HG03159 (cell line): ENCODE measurements around the gene TOP1.
A peak's percentile ranks its signal among the peaks of the same experiment; 100 is the strongest.

ENCODE experiments used
- ATAC-seq: cut with Tn5 transposase; IDR thresholded peaks from one replicate; pipeline ENCODE4 v1.9.1; 2021; ENCODE audit warnings: mild to moderate bottlenecking, moderate library complexity; ENCODE audit not compliant: unreplicated experiment

TOP1 gene

DNA sequence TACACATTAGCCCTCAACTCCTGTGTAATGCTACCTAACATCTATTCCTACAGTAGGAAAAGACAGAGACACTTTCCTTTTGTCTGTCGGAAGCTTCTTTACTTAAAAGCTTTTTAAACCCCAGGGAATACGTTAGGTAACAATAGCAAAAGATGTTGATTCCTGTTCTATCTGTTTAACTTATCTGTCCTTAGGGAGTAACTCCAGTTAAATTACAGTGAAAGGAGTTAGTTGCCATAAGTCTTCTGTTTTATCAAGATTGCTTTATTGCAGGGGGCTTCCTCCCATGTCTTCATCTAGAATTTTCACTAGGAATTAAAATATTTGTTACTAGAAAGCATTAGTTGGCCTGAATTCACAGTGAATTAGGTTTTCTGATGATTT, 26.2 kb downstream of the TOP1 start:
- no peak for ATAC-seq

DNA sequence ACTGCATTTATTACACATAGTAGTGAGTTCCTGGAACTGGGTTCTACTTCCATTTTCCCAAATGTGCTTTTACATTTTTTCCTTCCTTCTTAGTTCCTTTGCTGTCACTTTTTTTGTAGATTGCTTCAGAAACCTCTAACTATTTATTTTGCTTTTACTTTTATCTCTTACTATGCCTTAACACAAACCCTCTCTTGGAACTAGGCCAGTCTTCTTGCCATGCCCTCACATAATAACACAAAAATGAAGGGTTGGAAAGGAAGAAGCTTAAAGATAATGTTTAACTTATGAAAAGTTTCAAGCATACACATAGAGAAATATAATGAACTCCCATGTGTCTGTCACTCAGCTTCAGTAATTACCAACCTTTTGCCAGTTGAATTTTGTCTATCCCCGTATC, 27.1 kb downstream of the TOP1 start:
- no peak for ATAC-seq

DNA sequence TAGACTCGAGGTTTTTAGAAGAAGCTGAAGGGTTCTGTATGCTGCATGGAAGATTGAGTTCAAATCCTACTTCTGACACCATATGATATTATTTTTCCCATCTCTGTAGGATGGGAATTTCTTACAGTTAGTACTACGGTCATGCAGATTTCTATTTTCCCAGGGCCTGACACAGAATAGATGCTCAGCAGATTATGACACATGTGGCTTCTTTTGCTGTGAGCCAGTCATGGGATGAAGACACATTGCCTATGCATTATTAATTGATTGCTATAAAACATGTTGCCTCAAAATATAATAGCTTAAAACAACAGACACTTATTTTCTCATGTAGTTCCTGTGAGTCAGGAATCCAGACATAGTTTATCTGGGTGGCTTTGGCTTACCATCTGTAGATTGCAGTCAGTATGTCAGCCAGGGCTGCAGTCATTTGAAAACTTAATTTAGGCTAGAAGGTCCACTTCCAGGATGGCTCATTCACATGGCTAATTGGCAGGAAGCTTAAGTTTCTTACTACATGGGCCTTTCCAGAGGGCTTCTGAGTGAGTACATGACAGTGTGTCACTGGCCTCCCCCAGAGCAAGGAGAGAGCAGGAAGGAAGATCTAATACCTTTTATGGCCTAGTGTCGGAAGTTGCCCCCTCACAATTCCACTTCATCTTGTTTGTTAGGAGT, 29.5 kb downstream of the TOP1 start:
- no peak for ATAC-seq

DNA sequence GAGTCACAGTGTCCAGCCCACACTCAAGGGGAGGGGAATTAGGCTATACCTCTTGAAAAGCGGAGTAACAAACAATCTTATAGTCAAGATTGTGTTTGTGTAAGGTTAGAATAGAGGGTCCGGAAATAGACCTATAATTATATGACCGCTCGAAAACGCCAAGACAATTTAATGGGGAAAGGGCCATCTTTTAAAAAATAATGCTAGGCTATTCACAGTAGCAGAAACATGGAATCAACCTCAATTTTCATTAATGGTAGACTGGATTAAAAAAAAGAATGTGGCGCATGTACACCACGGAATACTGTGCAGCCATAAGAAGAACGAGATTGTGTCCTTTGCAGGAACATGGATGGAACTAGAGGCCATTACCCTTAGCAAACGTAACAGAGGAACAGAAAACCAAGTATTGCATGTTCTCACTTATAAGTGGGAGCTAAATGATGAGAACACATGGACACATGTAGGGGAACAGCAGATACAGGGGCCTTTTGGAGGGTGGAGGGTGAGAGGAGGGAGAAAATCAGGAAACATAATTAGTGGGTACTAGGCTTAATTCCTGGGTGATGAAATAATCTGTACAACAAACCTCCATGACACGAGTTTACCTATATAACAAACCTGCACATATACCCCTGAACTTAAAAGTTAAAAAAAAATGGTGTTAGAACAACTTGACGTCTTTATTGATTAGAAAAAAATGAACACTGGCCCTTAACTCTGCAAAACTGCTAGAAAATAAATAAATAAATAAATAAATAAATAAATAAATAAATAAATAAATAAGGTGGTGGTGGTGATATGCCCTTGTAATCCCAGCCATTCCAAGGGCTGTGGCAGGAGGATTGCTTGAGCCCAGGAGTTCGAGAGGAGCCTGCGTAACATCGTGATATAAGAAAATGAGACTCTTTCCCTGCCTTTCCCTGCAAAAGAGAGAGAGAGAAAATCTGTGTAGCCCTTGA, 30.3 kb downstream of the TOP1 start:
- ATAC-seq: no peak

DNA sequence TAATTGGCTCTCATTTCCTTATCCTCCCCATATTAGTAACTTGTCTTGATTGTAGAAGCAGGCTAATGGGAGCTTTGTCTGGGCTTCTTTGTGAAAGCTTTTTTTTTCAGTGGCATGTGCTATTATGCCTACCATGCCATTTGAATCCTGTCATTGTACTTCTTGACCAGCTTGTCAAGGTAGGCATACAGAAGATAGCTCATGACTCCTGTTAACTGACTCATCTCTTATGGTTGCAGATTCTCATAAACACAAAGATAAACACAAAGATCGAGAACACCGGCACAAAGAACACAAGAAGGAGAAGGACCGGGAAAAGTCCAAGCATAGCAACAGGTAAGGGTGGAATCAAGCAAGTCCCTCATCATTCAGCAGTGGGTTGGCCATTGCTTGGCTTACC, 32.5 kb downstream of the TOP1 start:
- no peak for ATAC-seq

DNA sequence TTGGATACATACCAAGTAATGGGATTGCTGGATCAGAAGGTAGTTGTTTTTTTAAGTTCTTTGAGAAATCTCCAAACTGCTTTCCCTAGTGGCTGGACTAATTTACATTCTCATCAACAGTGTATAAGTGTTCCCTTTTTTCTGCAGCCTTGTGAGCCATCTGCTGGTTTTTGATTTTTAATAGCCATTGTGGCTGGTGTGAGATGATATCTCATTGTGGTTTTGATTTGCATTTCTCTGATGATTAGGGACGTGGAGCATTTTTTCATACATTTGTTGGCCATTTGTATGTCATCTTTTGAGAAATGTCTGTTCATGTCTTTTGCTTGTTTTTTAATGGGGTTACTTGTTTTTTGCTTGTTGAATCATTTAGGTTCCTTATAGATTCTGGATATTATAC, 34.8 kb downstream of the TOP1 start:
- ATAC-seq: no peak

DNA sequence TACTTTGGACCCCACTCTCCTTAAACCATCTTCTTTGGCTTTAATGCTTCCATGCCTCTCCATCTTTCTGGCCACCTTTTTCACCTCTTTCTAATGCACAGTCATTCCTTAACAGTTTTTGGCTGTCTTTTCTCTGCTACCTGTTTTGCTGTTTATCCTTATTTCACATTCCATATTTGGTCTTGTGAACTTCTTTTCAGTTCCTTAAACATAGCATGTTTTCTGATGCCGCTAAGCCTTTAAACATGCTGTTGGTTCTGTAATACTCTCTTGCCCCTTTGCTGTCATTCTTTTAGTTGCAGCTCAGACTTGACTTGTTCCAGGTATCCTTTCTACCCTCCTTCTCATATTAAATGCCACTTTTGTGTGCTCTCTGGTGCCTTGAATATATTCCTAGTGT, 35.8 kb downstream of the TOP1 start:
- peak; percentile 54 for ATAC-seq

DNA sequence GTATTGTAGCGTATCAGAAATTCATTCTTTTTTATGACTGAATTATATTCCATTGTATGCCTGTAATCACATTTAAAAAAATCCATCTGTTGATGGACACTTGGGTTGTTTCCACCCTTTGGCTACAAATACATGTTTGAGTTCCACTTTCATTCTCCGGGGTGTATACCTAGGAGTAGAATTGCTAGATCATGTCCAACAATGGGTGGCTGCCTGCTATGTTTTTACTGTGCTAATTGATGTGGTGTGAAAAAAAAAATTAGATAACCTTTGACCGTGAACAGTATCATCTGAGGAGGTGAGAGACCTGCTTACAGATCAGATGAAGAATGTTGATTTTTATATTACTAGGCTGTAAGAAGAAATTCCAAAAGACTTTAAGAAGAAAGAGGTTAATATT, 37.1 kb downstream of the TOP1 start:
- no peak for ATAC-seq

DNA sequence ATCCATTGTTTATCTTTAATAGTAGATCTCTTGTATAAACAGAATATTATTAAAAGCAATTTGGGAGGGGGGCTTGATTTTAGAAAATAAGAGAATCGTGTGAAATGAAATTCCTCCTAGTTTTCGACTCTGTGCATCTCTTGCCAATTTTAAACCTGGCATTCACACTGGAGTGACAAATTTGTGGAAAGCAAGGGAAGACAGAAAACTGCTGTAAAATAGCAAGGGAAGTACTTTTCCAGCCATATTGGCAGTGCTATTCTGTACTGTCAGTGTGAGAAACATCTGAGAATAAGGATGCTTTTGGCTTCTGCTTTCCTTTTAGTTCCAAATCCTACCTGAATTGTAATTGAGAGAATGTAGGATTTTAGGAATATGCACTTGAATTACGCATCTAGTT, 40.2 kb downstream of the TOP1 start:
- ATAC-seq: no peak

DNA sequence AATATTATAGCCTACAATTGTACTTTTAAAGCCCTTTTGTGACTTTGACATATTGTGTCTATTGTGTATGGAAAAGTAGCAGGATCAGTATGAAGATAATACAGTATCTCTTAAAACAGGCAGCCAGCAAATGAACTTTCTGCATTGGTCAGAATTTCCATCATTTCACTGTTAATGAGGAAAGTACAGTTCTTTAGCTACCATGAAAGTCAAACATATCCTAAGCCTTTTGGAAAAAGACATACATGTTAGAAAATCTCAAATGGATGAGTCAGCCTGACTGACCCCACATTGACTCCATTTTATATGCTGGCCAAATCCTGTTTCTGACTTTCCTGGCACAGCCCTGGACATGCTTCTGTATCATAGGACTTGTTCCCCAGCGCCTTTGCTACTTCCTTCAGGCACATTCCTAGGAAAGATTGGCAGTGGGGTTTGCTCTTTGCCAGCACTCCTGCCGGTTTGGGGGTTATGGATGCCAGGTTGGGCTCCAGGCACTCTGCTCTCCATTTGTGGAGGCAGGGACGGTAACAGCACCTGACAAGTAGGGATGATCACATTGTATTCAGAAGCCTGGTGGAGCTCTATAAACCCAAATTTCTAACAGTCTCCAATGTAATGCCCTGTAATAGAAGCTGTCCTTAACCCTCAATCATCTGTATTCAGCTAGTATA, 43.7 kb downstream of the TOP1 start:
- no peak for ATAC-seq

DNA sequence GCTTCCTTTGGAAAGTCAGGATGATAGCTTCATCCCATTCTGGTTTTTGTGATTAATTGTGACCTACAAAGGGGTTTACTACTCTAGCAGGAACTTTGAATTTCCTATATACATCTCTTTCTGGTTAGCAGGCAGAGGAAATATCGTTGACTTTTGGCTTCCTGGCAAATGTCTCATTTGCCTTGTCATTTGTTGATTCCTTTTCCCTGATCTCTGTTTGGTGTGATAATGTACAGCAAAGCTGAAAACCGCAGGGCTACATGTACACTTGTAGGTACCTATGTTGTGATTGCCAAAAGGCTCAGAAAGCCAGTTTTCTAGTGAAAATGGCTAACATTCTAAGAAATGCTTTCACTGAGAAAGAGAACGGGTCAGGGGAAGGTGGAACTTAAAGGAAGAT, 44.3 kb downstream of the TOP1 start:
- ATAC-seq: no peak

DNA sequence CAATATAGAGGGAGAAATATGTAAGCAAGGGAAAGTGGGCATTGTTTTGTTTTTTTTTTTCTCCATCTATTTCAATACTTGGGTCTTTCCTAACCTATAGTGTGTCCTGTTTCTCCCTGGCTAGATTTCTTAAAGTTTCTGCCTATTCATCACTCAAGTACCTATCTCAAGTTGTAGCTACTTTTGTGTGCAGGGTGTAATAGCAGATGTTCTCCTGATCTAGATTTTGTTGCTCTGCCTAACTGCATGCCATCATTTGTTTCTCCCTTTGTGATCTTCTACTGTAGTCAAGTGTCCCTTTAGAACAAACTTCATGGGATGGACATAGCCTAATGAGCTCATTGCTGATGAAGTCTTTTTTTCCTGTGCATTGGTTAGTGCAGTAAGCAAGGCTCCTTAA, 45.8 kb downstream of the TOP1 start:
- ATAC-seq: no peak

DNA sequence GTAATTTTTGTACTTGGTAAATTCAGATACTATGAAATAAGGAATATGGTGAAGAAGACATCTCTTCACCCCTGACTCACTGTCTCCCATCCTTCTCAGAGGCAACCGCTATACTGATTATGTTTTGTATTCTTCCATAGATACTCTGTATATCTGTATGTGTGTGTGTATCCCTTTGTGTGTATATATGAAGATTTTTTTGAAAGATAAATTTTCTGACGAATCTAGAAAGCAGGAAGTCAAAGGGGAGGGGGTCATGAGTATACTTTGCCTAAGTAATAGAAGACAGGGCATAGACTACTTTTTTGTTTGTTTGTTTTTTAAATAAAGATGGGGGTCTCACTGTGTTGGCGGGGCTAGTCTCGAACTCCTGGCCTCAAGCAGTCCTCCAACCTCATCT, 48.2 kb downstream of the TOP1 start:
- no peak for ATAC-seq

DNA sequence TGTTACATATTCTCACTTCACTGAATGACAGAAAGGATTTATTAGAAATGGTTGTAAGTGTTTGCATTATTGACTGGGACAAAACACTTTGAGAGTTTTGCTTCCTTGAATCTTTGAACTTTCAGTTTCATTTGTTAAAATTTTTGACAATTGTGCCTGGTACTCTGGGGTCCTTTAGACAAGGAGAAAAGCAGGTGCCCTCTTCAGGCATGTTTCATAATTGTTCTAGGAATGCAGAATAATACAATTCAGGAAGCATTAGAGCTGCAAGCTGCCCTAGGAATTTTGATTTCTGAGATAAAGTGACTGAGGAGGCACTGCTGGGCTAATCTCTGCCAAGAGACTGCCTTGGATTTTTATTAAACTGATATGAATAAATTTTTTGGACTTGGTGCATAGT, 49.7 kb downstream of the TOP1 start:
- no peak for ATAC-seq

DNA sequence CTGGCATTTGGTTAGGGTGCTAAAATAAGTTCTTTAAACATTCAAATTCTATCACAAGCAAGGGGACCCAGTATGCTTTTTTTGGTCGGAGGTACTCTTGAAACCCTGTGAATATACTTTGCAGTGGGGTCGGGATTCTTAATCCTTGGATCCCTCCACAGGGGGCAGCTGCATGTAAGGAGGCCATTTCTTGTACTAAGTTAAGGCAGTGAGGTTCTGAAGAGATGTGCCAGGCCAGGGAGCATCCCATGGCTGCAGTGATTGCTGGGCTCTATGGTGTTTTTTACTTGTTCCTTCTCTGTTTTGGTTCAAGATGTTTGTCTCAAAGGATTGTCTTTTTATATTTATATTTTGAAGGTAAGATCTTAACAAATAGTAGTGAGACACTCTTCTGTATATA, 50.4 kb downstream of the TOP1 start:
- no peak for ATAC-seq

DNA sequence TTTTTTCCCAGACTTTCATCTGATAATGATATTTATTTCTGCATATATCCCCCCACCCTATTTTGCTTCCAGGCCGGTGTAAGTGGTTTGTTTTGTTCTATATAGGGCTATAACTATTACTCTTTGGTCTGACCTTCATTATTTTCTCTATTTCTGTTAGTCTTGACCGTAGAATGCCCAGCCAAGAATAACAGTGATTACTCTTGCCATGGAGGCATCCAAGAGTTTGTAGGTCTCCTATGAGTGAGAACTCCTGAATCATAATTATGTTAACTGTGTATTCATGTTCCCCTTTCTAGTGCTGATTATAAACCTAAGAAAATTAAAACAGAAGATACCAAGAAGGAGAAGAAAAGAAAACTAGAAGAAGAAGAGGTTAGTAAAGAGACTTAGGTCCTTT, 52.2 kb downstream of the TOP1 start:
- no peak for ATAC-seq

DNA sequence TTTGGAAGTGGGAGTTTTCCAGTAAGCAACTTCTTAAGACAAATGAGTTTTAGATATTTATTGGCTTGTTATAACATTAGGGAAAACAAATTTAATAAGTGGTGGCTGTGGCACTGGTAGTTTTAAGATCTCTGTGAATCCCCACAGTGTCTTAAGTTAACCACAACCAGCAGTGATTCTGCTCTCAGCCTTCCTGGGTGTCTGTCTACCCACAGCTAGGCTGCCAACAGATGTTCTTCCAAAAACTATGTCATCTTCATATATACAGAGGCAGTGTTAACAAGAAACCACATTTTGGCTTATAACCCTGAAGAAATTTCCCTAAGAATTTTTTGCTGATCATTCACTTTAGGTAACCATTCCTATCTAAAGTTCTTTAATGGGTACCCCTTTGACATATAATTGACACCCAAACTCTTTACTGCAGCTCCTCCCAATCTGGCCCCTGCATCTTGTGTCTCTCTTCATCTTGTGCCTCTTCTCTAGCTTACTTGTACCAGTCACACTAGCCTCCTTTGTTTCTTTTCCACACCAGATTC, 52.7 kb downstream of the TOP1 start:
- ATAC-seq: no peak

DNA sequence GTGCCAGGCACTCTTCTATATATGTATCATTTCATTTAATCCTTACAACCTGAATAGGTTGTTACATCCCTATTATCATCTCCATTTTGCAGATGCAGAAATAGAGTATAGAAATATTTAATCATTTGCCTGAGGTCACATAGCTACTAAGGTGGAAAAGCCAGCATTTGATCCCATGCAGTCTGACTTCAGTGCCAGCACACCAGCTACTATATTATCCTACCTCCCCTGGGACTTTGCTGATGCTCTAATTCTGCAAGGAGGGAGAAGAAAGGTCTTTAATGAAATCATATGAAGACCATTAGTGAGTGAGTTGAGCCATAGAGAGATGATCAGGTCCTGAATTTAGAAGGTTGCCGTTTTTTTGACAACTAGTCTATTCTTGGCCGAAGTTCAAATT, 53.7 kb downstream of the TOP1 start:
- no peak for ATAC-seq

DNA sequence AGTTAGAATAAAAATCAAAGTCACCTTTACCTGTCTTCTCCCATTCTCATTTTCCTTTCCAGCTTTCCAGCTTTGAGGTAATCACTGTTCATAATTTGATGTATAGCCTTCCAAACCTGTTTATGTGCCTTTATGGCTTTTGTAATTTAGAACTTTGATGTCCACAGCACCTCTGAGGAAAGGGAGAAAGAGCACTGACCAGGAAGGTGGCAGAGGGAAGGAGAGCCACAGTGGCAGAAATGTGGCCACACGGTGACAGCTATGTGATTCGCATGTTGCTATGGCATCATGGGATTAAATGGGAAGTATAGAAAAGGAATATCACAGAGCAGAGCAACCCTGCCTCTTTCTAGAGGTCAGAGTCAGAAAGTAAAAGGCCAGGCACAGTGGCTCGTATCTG, 57.0 kb downstream of the TOP1 start:
- no peak for ATAC-seq

DNA sequence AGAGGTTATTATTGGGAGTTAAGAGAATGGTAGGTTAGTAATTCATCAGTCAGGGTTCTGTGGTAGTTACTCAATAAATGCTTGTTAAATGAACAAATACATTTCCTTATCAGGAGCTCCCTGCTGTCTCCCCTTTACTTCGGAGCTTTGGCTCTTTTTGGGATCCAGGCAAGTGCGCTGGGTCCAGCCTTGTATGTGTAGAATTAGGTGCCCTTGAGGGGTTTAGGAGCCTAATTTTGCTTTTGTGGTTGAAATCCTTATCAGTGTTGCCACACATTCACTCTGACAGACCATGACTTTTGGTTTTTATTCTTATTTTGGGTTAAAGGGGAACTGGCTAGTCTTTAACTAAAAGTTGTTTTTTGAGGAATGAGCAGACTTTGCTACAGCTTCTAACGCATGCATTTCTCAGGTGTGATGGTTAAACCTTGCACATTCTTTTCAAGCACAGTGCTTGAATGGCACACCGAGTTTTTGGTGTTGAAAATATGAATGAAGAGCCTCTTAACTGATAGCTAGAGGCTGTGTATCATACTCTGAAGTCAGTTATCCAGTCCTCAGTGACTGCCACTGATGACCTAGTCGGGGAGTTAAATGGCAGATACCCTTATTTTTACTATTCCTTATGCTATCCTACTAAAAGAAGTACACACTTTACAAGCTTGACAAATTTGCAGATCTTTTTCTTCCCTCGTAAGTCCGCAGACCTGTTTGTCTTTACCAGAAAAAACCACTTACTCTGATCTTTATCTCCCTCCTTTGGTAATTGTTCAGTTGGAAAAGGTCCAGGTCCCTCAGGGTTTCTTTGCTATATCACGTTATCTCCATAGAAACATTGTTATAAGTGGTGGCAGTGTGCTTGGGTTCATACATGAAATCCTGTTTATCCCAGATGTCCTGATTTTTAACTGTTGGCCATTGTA, 58.0 kb downstream of the TOP1 start:
- no peak for ATAC-seq

DNA sequence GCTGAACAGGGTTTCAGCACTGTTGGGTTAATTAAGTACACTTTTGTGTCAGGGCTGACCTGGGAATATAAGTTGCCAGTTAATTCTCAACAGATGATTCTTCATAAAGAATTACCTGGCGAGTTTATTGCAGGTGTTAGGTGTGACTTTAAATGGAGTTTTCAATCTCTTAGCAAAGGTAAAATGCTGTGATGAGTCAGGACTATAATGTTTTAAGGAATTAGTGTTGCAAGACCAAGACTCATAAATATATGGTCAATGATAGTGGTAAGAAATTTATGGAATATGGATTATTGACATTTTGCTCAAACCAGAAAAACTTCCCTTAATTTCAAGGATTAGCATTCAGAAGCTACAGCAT, 58.7 kb downstream of the TOP1 start:
- no peak for ATAC-seq
